HepG2 (cell line): ENCODE results near the gene CISH. TPM values are rescaled to one million over a fixed set of nuclear protein-coding genes. Genes with fewer than 3 reads are reported as not detected.

ENCODE experiments used
- AFF4 ChIP-seq: sonication (generic); formaldehyde crosslinking; IDR thresholded peaks from 2 replicates; pipeline ENCODE4 v1.4.0; 2020; ENCODE audit warnings: missing genetic modification reagents
- CCAR2 ChIP-seq: fragments of 200-400 bp; formaldehyde crosslinking; optimal IDR thresholded peaks from 2 replicates; pipeline ENCODE3; 2018; ENCODE audit warnings: low read depth, mild to moderate bottlenecking, low read length, moderate library complexity
- CEBPB ChIP-seq: IDR thresholded peaks from 2 replicates; pipeline ENCODE4 v1.6.1; 2011; ENCODE audit warnings: low read depth, low read length, improper control_type of control experiment, borderline replicate concordance
- CTCF ChIP-seq: sonication (generic); formaldehyde crosslinking; IDR thresholded peaks from 2 replicates; pipeline ENCODE4 v1.5.0; 2020; ENCODE audit warnings: mild to moderate bottlenecking, missing genetic modification reagents, moderate library complexity
- ETV6 ChIP-seq: sonication (generic); formaldehyde crosslinking; conservative IDR thresholded peaks from 2 replicates; pipeline ENCODE4 v1.4.0; 2020; ENCODE audit warnings: missing genetic modification reagents
- KDM6A ChIP-seq: IDR thresholded peaks from 2 replicates; pipeline ENCODE4 v1.6.1; 2016; ENCODE audit warnings: low read depth
- KLF15 ChIP-seq: sonication (generic); formaldehyde crosslinking; IDR thresholded peaks from 2 replicates; pipeline ENCODE4 v1.8.1; 2023; ENCODE audit warnings: borderline replicate concordance, mild to moderate bottlenecking, inconsistent platforms, missing genetic modification reagents, mixed read lengths
- PBX3 ChIP-seq: sonication (generic); formaldehyde crosslinking; IDR thresholded peaks from 2 replicates; pipeline ENCODE4 v1.8.1; 2023; ENCODE audit warnings: missing genetic modification reagents, inconsistent platforms, borderline replicate concordance
- REXO4 ChIP-seq: sonication (generic); formaldehyde crosslinking; IDR thresholded peaks from 2 replicates; pipeline ENCODE4 v1.8.0; 2022; ENCODE audit warnings: missing genetic modification reagents, mild to moderate bottlenecking, borderline replicate concordance
- ZNF230 ChIP-seq: sonication (generic); formaldehyde crosslinking; IDR thresholded peaks from 2 replicates; pipeline ENCODE4 v1.4.0; 2020; ENCODE audit warnings: mild to moderate bottlenecking, missing genetic modification reagents
- ZNF34 ChIP-seq: sonication (generic); formaldehyde crosslinking; IDR thresholded peaks from 2 replicates; pipeline ENCODE4 v1.4.0; 2020; ENCODE audit warnings: mild to moderate bottlenecking, missing genetic modification reagents, borderline replicate concordance
- ZNF510 ChIP-seq: sonication (generic); formaldehyde crosslinking; IDR thresholded peaks from 2 replicates; pipeline ENCODE4 v1.4.0; 2020; ENCODE audit warnings: low read depth, mild to moderate bottlenecking, missing genetic modification reagents
- ZNF609 ChIP-seq: sonication (generic); formaldehyde crosslinking; IDR thresholded peaks from 2 replicates; pipeline ENCODE4 v1.4.0; 2020; ENCODE audit warnings: mild to moderate bottlenecking, missing genetic modification reagents, borderline replicate concordance
- ZNF678 ChIP-seq: sonication (generic); formaldehyde crosslinking; IDR thresholded peaks from 2 replicates; pipeline ENCODE4 v1.4.0; 2020; ENCODE audit warnings: mild to moderate bottlenecking, missing genetic modification reagents
- ZNF777 ChIP-seq: sonication (generic); formaldehyde crosslinking; IDR thresholded peaks from 2 replicates; pipeline ENCODE4 v1.4.0; 2020; ENCODE audit warnings: missing genetic modification reagents
- ZNF790 ChIP-seq: sonication (generic); formaldehyde crosslinking; IDR thresholded peaks from 2 replicates; pipeline ENCODE4 v1.8.0; 2022; ENCODE audit warnings: missing genetic modification reagents, mild to moderate bottlenecking, borderline replicate concordance
- polyA plus RNA-seq, 8 experiments: library from polyadenylated mRNA; depleted of rRNA in 3 of 8; stranded (reverse) in 7 of 8; unstranded in 1 of 8; fragments of >200 nt; fragmentation: Illumina TruSeq in 4 of 8; extraction: Trizol in 4 of 8; gene quantifications; 2 replicates each; pipeline versions ENCODE4 v1.2.1 to v1.2.3, GENCODE V29; 2011 to 2016; ENCODE audit warnings: low read depth in 4 of 8, missing spikeins in 1 of 8, mixed read lengths in 1 of 8; ENCODE audit not compliant: insufficient read depth in 1 of 8
- total RNA-seq, 5 experiments: library from RNA; depleted of rRNA; stranded (reverse); fragments of >200 nt; fragmentation: Illumina TruSeq; extraction: Trizol; gene quantifications; 2 replicates each; pipeline ENCODE4 v1.2.3, GENCODE V29; 2016; ENCODE audit warnings: low read depth in 1 of 5

Gene CISH
- total and polyA plus RNA-seq, 2 of the 13 experiments (the other 11 are each of a cell fraction or from before 2014, with no cell fraction given): 0.91 to 1.5 TPM

GRCh38 chr3:50587806-50588758, 23.5 kb downstream of the CISH start (continued):
- 0 out of 2 replicates have a peak, but pooled peaks have one; percentile 53 for TF ChIP-seq AFF4
- no peak for TF ChIP-seq ZNF34
- 0 out of 2 replicates have a peak, but pooled peaks have one; percentile 26 for TF ChIP-seq ZNF678 (CRISPR knock-in tag)
- no peak for TF ChIP-seq CCAR2
- TF ChIP-seq KDM6A (CRISPR knock-in tag): peak; percentile 80
- peak; percentile 75; the same call in 1 of the 2 replicates for TF ChIP-seq ZNF609
- TF ChIP-seq PBX3 (CRISPR knock-in tag): no peak
- TF ChIP-seq ZNF790: no peak
- TF ChIP-seq REXO4 (CRISPR knock-in tag): no peak
- no peak for TF ChIP-seq CEBPB
- peak; percentile 56; the same call in 1 of the 2 replicates for TF ChIP-seq ZNF777 (CRISPR knock-in tag)
- no peak for TF ChIP-seq ZNF230 (CRISPR knock-in tag)
- TF ChIP-seq ETV6 (CRISPR knock-in tag): peak; percentile 38; the same call in 1 of the 2 replicates
- TF ChIP-seq CTCF (CRISPR knock-in tag): no peak
- TF ChIP-seq ZNF510: no peak
- no peak for TF ChIP-seq KLF15 (CRISPR knock-in tag)
